RCC 7860 (cell line): Measurements from ENCODE around the gene ARL4C.

ENCODE experiments used
- DNase-seq: peaks from one replicate; pipeline ENCODE4 v3.0.0-alpha.2; 2015; ENCODE audit warnings: low spot score
- FAIRE-seq: peaks from 2 replicates; lab custom pipeline; 2012; peaks lifted over from hg19 to GRCh38; lab: Jason Lieb, UNC

Gene ARL4C

GRCh38 chr2:234500394-234501006 lies 3.6 kb upstream of the ARL4C start:
- FAIRE-seq = peak; percentile 84
- DNase-seq = peak; percentile 72

- no peak for DNase-seq
Observed at GRCh38 chr2:234497594-234498235, 834 bp upstream of the ARL4C start.

DNA sequence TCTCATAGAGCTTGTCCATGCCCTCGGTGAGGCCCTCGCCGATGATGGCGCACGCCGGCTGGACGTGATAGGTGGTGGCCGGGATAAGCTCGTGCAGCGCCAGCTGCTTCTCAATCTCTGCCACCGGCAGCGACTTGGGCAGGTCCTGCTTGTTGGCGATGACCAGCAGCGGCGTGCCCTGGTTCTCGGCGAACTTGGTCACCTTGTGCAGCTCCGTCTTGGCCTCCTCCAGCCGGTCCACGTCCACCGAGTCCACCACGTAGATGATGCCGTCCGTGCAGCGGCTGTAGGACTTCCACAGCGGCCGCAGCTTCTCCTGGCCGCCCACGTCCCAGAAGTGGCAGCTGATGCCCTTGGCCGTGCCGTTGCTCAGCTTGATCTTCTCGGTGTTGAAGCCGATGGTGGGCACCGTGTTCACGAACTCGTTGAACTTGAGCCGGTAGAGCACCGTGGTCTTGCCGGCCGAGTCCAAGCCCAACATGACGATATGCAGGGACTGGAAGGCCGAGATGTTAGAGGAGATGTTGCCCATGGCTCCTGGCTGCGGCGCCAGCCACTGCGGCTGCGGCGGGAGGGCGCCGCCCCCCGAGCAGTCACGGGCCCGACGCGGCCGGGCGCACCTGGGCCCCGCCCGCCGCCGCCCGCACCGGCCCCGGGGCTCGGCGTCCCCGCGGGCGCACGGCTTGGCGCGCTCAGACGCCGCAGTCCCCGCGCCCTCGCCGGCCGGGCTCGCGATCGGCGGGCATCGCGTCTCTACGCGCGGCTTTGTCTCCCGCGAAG lies 636 bp downstream of the ARL4C start:
- peak; percentile 43 for DNase-seq
- no peak for FAIRE-seq

More at GRCh38 chr2:234497594-234498235, 834 bp upstream of the ARL4C start:
- FAIRE-seq = no peak

DNA sequence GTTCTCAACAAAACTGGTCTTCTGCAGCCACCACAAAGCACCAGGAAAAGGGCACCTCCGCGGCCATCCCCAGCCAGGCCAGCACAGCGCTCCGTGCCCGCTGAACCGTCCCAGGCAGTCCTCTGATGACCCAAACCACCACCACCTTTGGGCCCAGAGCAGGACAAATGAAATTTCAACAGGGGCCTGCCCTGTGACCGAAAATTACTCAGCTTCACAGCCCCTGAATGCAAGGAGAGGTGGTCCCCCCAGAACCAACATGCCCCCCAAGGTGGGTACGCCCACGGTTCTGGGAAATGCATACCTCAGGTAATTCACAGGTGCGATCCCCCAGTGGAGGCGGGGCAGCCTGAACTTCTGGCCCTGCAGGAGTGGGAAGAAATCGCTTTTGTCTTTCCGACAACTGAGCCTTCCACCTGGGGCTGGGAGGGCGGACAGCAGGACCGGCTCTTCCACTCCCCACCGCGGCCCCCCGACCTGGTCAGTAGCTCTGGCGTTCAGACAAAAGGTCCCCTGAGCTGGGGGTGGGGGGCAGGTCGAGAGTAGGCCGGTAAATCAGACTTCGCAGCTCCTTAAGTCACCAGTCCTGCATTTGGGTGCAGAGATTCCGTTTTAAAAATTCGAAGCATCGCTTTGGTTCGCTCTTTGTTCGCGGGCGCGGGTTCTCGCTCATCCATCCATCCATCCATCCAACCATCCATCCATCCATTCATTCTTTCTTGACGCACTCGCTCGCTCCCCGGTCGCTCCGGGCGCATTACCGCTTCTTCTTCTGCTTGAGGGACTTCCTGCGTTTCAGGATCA lies 1.4 kb downstream of the ARL4C start:
- DNase-seq (peak; percentile 37), FAIRE-seq (no peak)

- DNase-seq = peak; percentile 51
- peak; percentile 82 for FAIRE-seq
Observed at GRCh38 chr2:234494361-234495250, 2.3 kb downstream of the ARL4C start.

DNA sequence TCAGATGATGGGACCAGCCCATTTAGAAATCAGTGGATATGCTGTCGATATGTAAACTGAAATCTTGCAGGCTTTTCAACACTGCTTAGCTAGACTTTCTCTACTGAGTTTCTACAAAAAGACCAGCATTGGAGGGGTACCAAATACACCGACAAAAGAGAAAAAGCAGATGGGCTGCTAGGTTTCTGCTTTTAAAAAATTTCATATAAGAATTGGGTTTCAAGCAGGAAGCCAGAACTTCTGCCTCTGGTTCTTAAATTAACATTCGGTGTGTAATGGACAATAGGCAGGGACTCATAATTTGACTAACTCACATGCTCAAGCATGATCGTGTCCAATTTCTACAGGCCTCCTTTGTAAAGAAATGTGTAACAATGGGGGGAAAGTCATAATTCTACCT lies 3.1 kb downstream of the ARL4C start:
- no peak for FAIRE-seq
- no peak for DNase-seq

DNA sequence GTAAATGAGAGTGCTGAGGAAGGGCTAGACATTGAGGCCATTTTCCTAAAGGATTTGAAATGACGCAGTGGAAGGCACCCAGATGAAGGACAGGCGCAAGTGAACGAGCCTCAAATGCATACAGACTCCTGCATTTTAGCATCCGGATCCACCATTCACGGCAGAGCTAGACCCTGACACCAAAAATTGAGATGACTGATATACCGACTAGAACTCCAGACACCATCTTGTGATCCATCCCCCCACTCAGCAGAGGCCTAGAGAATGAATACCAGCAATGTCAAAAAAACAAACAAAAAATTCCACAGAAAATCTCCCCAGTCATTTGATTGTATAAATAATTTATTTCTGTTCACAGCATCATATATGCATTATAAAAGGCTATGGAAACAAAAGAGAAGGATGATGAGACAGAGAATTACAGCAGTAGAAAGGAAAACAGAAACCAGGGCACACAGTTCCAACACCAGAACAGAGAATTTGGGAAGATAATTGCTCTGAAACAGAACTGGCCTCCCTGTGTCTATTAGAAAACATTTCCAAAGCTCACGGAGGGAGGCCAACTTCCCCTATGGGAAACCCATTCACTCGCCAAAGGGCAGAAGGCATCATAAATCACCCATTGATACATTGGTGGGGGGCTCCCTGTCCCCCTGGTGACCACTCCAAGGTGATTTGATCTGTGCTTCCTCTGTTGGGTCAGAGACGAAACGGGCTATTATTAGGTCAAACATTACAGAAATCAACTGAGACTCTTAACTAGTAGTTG lies 4.0 kb downstream of the ARL4C start:
- no peak for DNase-seq
- no peak for FAIRE-seq

- DNase-seq (no peak), FAIRE-seq (no peak)
Observed at GRCh38 chr2:234491897-234492296, 5.0 kb downstream of the ARL4C start.

DNA sequence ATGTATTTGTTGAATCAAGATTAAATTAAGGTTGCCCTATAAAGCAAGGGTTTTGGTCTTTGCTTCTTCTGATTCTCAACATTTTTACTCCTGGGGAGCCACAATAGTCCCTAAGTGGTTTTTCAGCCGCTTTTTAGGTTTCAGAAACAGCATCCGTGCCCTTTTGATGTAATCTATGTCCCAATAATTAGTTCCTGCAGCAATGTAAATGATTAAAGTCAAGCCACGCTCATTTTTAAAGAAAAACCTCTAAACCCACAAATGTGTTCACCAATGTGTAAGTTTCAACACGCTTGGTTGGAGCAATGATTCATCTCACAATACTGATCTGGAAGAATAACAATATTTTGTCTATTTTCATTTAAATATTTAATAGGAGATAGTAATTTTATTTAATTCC lies 5.6 kb downstream of the ARL4C start:
- FAIRE-seq = peak; percentile 91

DNA sequence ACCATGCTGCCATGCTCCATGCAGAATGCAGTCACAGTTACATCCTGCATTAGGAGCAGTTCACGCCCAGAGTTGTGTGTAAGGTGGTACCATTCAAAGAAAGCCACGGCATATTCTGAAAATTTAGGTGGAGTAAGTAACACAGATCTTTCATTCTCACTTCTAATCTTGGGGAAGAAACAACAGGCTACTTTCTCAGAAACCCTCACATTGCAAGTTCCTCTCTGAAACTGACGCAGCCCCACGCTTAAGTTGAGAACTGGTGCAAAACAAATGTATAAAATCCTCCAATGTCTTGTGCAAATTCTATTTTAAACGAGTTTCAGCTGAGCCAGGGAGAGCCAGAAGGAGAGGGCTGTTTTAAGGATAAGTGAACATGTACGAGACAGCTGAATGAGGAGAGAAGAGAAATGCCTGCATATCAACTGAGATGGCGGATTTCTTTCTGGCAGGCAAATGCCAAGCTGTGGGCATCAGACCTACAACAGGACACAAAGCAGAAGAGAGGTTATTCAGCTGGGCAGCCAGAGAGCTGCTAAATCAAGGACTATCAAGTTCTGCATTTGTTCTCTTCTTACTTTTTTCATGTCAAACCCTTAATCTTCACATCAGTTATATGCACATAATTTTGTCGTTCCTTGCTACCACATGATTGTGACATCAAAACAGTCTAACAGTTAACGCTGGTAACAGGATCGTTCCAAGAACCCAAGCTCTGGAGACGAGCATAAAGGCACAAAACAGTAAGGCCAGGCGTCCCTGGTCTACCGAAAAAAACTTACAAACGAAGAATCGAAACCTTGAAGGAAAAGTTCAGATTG lies 6.4 kb downstream of the ARL4C start:
- DNase-seq (no peak), FAIRE-seq (no peak)

More for the DNA sequence above, 5.6 kb downstream of the ARL4C start:
- DNase-seq = no peak

GRCh38 chr2:234488913-234489451 lies 7.9 kb downstream of the ARL4C start:
- DNase-seq = no peak
- FAIRE-seq = no peak

DNA sequence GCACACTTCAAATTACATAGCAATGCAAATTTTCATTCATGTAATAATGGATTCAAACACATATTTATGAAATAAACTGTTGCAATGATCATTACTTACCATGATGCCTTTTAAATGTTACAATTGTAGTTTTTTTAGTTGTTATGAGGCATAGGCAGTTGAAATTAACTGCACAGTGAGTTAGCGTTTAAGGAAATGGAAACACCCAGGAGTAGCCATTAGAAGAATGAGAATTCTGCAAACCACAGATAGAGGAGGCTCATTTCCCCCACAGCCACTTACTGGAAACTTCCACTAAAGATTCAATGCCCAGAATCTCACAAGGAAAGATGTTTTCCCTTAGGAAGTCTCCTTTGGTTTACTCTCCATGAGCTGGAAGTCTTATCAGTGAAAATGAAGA lies 8.4 kb downstream of the ARL4C start:
- DNase-seq (no peak), FAIRE-seq (no peak)

GRCh38 chr2:234487356-234487755 lies 9.5 kb downstream of the ARL4C start:
- DNase-seq (no peak), FAIRE-seq (no peak)

GRCh38 chr2:234483568-234484251 lies 13.2 kb downstream of the ARL4C start:
- no peak for DNase-seq
- FAIRE-seq = no peak

DNA sequence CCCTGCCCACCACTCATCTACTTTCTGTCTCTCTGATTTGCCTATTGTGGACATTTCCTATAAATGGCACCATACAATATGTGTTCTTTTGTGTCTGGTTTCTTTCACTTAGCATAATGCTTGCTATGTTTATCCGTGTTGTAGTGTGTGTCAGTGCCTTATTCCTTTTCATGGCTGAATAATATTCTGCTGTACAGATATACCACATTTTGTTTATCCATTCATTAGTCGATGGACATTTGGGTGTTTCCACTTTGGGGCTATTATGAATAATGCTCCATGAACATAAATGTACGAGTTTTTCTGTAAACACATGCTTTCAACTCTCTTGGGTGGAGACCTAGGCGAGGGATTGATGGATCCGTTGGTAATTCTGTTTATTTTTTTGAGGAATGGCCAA lies 15.6 kb downstream of the ARL4C start:
- DNase-seq (no peak), FAIRE-seq (no peak)

GRCh38 chr2:234480337-234480736 lies 16.5 kb downstream of the ARL4C start:
- no peak for FAIRE-seq
- DNase-seq = no peak

DNA sequence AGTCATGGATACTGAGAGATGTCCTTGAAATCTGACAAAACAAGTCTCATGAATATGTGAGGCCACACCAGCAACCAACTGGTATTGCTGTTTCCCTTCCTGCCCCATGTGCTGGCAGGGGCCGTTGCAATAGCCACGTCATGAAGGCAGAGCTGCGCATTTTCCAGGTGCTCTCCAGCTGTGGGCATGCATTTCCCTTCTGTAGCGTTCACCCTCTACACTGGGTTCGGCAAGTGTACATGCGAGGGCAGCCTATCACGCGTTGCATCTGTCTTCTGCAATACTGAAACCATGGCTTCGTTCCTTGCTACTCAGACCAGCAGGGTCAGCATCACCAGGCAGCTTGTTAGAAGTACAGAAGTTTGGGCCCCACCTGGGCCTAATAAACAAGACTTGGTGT lies 17.4 kb downstream of the ARL4C start:
- FAIRE-seq (no peak), DNase-seq (no peak)
